NOMO-1 treated with DMSO at 0.1 percent for 48 hours (cell line): ENCODE measurements around the gene LACTBL1.
"Not testable (repeated sequence)": the region's sequence is repeated elsewhere in the genome, so short reads cannot be mapped to it uniquely, and the experiment has no call there.

Experiments
- DNase-seq: peaks from one replicate; lab custom pipeline; 2025; ENCODE audit not compliant: unreplicated experiment; lab: John Stamatoyannopoulos, UW

The LACTBL1 gene

GRCh38 chr1:22945171-22945570, 27.5 kb downstream of the LACTBL1 start:
- not testable (repeated sequence) for DNase-seq

GRCh38 chr1:22944346-22945055, 28.2 kb downstream of the LACTBL1 start:
- no peak for DNase-seq

DNA sequence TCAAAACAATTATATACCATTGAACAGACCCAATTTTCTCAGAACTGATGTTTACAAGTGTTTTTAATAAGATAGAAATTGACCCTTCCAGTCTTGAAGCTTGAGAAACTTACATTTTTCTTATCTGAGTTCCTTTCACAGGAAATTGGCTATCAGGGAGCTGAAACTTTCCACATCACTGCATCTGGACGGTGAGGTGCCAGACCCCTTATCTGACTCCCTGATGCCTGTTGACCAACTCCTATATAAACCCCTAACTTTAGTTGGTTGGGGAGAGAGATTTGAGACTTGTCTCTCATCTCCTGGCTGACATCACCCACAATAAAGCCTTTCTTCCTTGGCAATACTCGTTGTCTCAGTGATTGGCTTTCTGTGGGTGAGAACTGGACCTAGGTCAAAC, 31.4 kb downstream of the LACTBL1 start:
- DNase-seq, result no peak

DNA sequence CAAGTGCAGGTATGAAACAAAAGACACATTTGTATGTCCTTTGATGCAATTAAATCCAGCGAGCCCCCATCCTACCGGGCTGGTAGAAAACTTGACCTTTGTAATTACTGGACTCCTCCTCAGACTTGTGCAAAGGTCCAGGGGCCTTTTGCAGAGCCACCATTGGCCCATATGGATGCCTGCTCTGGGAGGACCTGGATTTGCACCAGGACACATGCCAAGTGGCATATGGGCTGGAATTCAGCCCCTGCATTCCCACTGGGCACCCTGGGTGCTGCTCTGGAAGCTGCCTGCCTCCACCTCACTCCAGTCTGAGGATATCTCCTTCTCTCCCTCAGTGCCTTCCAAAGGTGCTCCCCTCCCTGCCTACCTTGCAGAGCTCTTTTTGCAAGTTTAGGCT, 36.0 kb downstream of the LACTBL1 start:
- no peak for DNase-seq

- DNase-seq, result no peak
These were observed 37.2 kb downstream of the LACTBL1 start for GRCh38 chr1:22935433-22935832.

DNA sequence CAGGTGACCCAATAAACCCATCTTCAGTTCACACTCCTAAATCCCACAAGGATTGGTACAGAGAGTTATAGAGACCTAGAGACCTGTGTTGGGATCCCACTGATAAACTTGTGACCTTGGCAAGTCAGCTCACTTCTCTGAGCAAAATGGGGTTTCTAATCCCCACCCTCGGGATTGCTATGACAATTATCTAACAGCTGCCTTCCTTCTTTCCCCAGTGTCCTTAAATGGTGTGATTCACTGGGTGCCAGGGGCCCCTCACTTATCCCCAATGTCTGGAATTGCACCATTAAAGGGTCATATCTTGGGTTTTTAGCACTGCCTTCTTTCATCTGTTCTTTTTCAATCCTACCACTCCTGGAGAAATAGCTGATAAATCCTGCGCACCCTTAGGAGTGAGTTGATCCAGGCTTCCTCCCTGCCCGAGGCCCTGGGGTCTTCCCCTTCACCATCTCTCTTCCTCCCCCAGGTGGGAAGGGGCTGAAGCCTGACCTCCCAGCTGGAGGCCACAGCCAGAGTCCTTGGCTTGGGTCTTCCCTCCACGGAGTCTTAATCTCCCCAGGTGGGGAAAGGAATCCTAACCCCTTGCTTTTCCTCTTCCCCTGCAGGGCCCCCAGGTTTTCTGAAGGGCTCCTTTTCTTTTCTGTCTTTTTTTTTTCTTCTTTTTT, 39.7 kb downstream of the LACTBL1 start:
- no peak for DNase-seq

GRCh38 chr1:22930240-22930912, 42.3 kb downstream of the LACTBL1 start:
- DNase-seq, result no peak

DNA sequence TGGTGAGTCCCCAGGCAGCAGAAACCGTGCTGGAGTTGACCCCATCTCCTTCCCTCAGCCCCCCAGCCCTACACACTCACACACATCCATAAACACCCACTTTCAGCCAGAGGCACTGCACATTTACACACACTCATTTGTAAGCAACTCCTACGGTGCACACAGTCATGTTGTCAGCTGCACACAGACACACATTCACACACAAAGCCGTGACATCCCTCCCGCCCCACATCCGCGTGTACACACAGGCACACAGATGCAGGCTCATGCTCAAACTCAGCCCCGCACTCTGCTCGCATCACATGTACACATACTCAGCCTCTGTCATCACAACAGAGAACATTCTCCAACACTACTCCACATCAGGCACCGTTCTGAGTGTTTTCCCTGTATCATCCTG, 47.6 kb downstream of the LACTBL1 start:
- DNase-seq, result no peak

GRCh38 chr1:22922640-22923039, 50.0 kb downstream of the LACTBL1 start:
- no peak for DNase-seq

DNA sequence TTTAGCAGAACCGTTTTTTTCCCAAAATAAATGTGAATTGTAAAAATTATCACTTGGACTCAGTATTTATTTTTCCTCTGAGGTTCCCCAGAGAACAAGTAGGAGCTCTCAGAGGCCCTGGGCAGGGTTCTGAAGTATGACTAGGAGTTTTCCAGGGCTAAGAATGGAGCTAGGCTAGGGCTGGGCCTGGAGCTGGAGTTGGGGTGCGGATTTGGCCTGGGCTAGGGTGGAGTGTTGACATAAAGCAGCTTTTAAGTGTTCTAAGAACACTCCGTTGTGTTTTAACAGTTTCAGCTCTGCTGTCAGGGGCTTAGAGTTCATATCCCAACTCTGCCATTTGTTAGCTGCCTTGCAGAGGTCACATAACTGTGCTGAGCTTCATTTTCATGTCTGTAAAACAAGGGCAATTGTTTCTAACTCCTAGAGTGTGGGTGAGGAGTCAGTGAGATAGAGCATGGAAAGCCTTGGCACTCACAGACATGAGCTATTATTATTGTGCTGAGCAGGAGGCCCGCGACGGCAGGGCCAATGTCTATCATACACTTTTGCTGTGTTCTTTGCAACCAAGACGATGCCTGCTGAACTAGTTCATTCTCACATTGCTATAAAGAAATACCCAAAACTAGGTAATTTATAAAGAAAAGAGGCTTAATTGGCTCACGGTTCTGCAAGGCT, 51.1 kb downstream of the LACTBL1 start:
- no peak for DNase-seq

DNA sequence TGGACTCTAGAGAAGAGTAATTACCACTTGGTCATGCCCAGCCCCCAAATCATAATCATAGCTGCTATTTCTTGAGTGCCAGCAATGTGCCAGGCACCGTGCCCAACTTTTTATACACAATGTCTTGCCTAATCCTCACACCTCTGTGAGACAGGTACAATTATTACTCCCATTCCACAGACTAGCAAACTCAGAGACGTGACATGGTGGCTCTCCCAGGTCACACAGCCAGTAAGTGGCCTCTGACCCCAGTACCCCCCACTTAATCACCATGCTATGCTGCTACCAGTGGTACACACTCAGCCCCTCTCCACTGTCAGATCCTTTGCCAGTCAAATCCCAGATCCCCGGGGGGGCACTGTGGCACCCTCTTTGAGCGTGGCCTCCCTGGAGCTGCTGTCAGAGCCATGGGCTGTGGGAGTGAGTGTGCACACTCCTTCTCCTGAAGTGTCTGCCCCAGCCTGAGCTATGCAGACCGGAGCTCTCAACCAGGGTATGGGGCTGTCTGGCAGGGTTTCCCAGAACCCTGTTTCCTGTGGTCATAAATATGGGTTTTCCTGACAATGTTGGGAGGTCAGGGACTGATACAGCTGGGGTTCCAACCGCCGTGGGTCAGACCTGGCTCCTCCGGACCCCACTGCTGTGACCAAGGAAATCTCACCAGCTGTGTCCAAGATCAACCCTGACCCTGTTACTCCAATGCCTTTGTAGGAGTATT, 51.8 kb downstream of the LACTBL1 start:
- no peak for DNase-seq

DNA sequence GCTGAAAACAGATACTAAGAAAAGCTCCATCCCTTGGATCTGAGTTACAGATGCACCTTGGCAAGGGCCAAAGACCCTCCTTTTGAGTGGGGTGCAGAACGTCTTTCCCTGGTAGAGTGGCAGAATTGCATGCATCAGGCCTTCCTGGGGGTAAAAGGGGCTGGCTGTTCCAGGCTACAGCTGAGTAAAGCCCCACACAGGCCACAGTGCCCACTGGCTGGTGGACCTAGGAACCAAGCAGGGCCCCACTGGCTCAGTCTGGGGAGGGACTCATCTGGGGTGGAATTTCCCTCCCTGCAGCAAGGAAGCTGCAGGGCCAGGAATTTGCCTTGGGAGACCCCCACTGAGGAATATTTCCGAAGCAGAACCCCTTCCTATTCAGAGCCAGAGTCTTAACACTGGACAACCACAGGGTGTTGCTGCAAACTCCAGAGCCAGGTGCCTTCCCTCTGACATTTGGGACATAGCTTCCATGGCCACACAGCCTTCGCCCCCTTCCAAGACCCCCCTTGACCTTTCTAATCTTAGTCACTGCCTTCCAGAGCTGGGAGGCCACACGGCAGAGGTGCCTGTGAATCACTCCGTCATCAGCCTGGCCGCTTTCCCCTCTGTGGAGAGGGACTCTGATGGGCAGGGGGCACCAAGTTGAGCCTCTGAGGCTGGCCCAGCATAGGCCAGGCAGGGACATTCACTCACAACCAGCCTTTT, 52.5 kb downstream of the LACTBL1 start:
- DNase-seq, result no peak

GRCh38 chr1:22919341-22920025, 53.2 kb downstream of the LACTBL1 start:
- no peak for DNase-seq

DNA sequence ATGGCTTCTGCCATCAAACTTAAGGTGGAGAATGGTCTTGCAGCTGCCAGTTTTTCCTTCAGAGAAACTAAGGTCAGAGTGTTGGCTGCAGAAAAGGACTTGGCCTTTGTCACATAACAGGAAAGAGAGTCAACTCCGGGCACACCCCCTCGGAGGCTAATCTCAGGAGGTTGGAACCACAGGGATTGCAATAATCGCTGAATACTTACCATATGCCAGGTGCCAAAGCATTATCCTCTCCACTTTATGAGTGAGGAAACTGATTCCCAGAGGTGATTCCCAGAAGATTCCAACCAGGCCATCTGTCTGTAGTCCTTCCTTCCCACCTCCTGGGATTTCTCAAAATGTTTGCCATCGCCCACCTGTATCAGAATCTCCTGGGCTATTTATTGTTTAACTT, 54.0 kb downstream of the LACTBL1 start:
- DNase-seq, result no peak

- DNase-seq, result no peak
These were observed 54.7 kb downstream of the LACTBL1 start for GRCh38 chr1:22917989-22918388.

- DNase-seq, result no peak
These were observed 56.2 kb downstream of the LACTBL1 start for GRCh38 chr1:22916471-22916820.

DNA sequence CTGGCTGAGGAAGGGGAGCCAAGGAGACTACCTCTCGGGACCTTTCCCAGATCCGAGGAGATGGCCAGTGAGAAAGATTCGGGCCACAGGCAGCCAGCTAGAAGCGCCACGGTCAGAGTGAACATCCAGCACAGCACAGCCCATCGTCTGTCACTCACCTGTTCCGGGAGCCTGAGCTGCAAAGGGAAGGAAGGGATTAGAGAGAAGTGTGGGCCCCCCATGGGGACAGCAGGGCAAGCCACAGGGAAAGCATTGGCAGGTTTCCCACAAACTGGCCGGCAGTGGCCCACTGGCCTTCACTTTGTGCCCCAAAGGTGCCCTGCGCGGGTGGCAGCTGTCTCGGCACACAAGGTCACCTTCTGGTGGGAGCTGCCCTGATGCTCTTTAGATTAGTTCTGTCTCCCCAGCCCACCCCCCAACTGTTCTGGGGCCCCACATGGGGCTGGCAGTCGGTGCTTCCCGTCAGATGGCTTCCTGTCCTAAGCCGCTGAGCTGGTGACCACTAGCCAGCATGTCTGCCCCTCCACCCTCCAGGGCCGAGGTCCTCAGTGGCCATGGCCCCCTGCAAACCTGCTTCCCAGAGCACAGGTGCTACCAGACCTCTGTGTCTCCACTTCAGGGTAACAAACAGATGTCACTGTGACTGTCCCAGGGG, 56.7 kb downstream of the LACTBL1 start:
- no peak for DNase-seq

GRCh38 chr1:22915231-22915630, 57.4 kb downstream of the LACTBL1 start:
- DNase-seq, result no peak

DNA sequence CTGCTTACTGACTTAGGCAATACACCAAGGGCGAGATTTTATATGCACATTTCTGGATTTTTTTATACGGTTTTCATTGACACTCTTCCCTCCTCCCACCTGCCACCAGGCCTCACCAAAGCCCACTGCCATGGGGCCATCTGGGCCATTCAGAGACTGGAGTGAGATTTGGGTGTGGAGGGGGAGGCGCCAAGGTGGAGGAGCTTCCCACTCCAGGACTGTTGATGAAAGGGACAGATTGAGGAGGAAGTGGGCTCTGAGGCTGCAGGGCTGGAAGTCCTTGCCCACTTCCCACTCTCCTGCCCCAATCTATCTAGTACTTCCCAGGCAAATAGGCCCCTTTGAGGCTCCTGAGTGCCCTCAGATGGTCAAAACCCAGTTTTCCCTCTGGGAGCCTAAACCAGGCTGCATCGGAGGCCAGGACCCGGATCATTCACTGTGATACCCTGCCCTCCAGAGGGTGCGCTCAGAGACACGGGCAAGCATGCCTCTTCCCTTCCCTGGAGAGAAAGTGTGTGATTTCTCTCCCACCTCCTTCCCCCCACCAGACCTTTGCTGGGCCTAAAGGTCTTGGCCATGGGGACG, 57.9 kb downstream of the LACTBL1 start:
- DNase-seq, result no peak
